ENCODE data around the gene SLC25A21.

- no peak for TF ChIP-seq EP300 (IDR thresholded peaks at IDR 0.05)
- TF ChIP-seq POLR2A (IDR thresholded peaks at IDR 0.05), result no peak
Observed at GRCh38 chr14:37087520-37087919, 84.9 kb downstream of the SLC25A21 start.

Measured in stomach (tissue), 4 donors.